Panc1 (cell line): ENCODE measurements around the gene IPO11. TPM values are rescaled to one million over a fixed set of nuclear protein-coding genes. Genes with fewer than 3 reads are reported as not detected.

Experiments
- ATAC-seq: fragments of 200-7000 bp; cut with Tn5 transposase; 2 replicates; pipeline ENCODE4 v1.9.1; 2020; ENCODE audit warnings: mild to moderate bottlenecking, moderate library complexity
- Bru-seq: library from RNA; stranded (reverse); fragments of 400-500 nt; gene quantifications from one replicate; lab custom pipeline; 2021; lab: Mats Ljungman, UMichigan
- BruChase-seq, 2 experiments: library from RNA; stranded (reverse); fragments of 400-500 nt; gene quantifications; one replicate each; lab custom pipeline; 2021; lab: Mats Ljungman, UMichigan
- BruUV-seq: library from RNA; stranded (reverse); fragments of 400-500 nt; replicated peaks from 2 replicates; lab custom pipeline; 2021; lab: Mats Ljungman, UMichigan
- CTCF ChIA-PET: fragments of 300-600 bp; sonication (Branson Sonifier 250); formaldehyde crosslinking; loops from one replicate; lab custom pipeline; 2022; ENCODE audit warnings: antibody characterized with exemption; lab: Charles Lee
- POLR2A ChIA-PET: fragments of 300-600 bp; sonication (Branson Sonifier 250); formaldehyde crosslinking; loops from one replicate; lab custom pipeline; 2022; ENCODE audit warnings: antibody characterized with exemption; lab: Charles Lee
- DNase-seq: peaks from one replicate; pipeline ENCODE4 v3.0.0-alpha.2; 2010; ENCODE audit warnings: low read depth, low spot score
- H3K27ac ChIP-seq: 2 replicates; pipeline ENCODE4 v1.5.1; 2011; ENCODE audit warnings: mild to moderate bottlenecking, low read length, inconsistent platforms
- H3K27me3 ChIP-seq: fragments of 200-500 bp; sonication (Bioruptor generic); 2 replicates; pipeline ENCODE4 v1.6.0; 2014; ENCODE audit warnings: low read length, inconsistent platforms; ENCODE audit not compliant: control insufficient read depth, insufficient read depth
- H3K36me3 ChIP-seq: fragments of 200-500 bp; sonication (Bioruptor generic); 2 replicates; pipeline ENCODE4 v1.5.1; 2014; ENCODE audit warnings: inconsistent platforms, mild to moderate bottlenecking, low read length, moderate library complexity; ENCODE audit not compliant: control insufficient read depth, insufficient read depth
- H3K4me1 ChIP-seq: 2 replicates; pipeline ENCODE4 v1.5.1; 2011; ENCODE audit warnings: inconsistent platforms, mild to moderate bottlenecking, low read length, moderate library complexity; ENCODE audit not compliant: control insufficient read depth, insufficient read depth
- H3K4me3 ChIP-seq, 2 experiments: 2 replicates each; pipeline ENCODE4 v1.5.1; 2011 to 2012; ENCODE audit warnings: low read depth in 2 of 2, low read length in 2 of 2, mild to moderate bottlenecking in 2 of 2, inconsistent platforms in 1 of 2, moderate library complexity in 1 of 2
- H3K9me3 ChIP-seq: fragments of 200-500 bp; sonication (Bioruptor generic); 2 replicates; pipeline ENCODE4 v1.5.1; 2014; ENCODE audit warnings: low read depth, mild to moderate bottlenecking, inconsistent platforms, low read length, moderate library complexity; ENCODE audit not compliant: control insufficient read depth, insufficient read depth
- CTCF ChIP-seq: fragments of 450-650 bp; IDR thresholded peaks from 2 replicates; pipeline ENCODE4 v1.5.1; 2017; ENCODE audit warnings: mild to moderate bottlenecking
- POLR2AphosphoS5 ChIP-seq: IDR thresholded peaks from 2 replicates; pipeline ENCODE4 v1.6.1; 2012; ENCODE audit warnings: mild to moderate bottlenecking, low read depth, low read length, moderate library complexity
- REST ChIP-seq, 2 experiments: IDR thresholded peaks; 2 replicates each; pipeline ENCODE4 v1.6.1; 2011 to 2012; ENCODE audit warnings: low read depth in 2 of 2, control low read depth in 1 of 2, low read length in 1 of 2, mild to moderate bottlenecking in 1 of 2, moderate library complexity in 1 of 2; ENCODE audit not compliant: insufficient read depth in 1 of 2
- SIN3A ChIP-seq: IDR thresholded peaks from 2 replicates; pipeline ENCODE4 v1.6.1; 2012; ENCODE audit warnings: low read depth, mild to moderate bottlenecking, low read length, moderate library complexity, borderline replicate concordance; ENCODE audit not compliant: insufficient read depth
- TCF7L2 ChIP-seq: IDR thresholded peaks from 2 replicates; pipeline ENCODE4 v1.6.1; 2011; ENCODE audit warnings: mild to moderate bottlenecking, low read depth, low read length, inconsistent platforms
- in situ Hi-C: cut with HindIII; loops from 2 replicates; pipeline ENCODE4 v1.10.0; 2016; ENCODE audit warnings: low sequenced_read_pairs, low pct_unique_long_range_greater_than_20kb
- intact Hi-C: fragments of 100-400 bp; cut with micrococcal nuclease; formaldehyde crosslinking; loops from one replicate; pipeline ENCODE4 v1.10.0; 2022; ENCODE audit not compliant: unreplicated experiment
- long read RNA-seq: library from polyadenylated mRNA; unstranded; transcript quantifications from one replicate; pipeline ENCODE4 v2.0.0, GENCODE V29; 2021; ENCODE audit not compliant: unreplicated experiment
- polyA plus RNA-seq: library from polyadenylated mRNA; unstranded; fragments of >200 nt; gene quantifications from one replicate; pipeline ENCODE4 v1.2.1, GENCODE V29; 2012; ENCODE audit warnings: missing spikeins; ENCODE audit not compliant: insufficient read length
- total RNA-seq: library from RNA; stranded (reverse); gene quantifications from one replicate; pipeline ENCODE4 v1.2.1, GENCODE V29; 2021; ENCODE audit not compliant: unreplicated experiment

The IPO11 gene
- total RNA-seq, result 39.8 TPM
- polyA plus RNA-seq, result 9.9 TPM
- Bru-seq, nascent RNA, result percentile 83 among the genes with signal in this experiment
- percentile 65 among the genes with signal in this experiment for BruChase-seq, experiment 1, labeled RNA remaining after a 2-hour chase
- BruChase-seq, experiment 2, labeled RNA remaining after a 6-hour chase, result percentile 68 among the genes with signal in this experiment
- long read RNA-seq, full-length matches to known transcripts, result 39 of 61 reads
- long read RNA-seq, partial matches to known transcripts, result 11 of 61 reads
- long read RNA-seq, other reads (novel, unspliced or antisense), result 11 of 61 reads

GRCh38 chr5:62412549-62413329 lies at the start of gene IPO11:
IPO11 (plus strand) TSS chr5:62412763; CDS start chr5:62437280, 24,517 bp downstream.
- H3K27ac ChIP-seq, result peak within 1 kb of the TSS; percentile 93
- H3K27me3 ChIP-seq, result no peaks in the 10 kb centered on the region
- peak; percentile 97 for DNase-seq
- ChIA-PET POLR2A (interaction anchor here (2.5 kb wide), 1 partner anchor 9 kb away, joined by 11 read pairs; the partner anchor contains the start of gene DIMT1), CTCF (interaction anchor here (0.6 to 0.7 kb wide), 2 partner anchors 9 to 189 kb away, joined by 3 to 5 read pairs; partner anchors contain the start of gene DIMT1)
- peak; percentile 98 for ATAC-seq
- peak; percentile 89 for TF ChIP-seq POLR2AphosphoS5
- no peak for TF ChIP-seq SIN3A
- peak; percentile 42; the same call in 1 of the 2 replicates for TF ChIP-seq TCF7L2
- peak in 1 of 2 experiments; percentile 61; a peak in 2 of 4 replicates for TF ChIP-seq REST (IDR thresholded peaks at IDR 0.05; ENCODE audit: insufficient read depth in 1 of 2, low read depth in 2 of 2, low read length in 1 of 2)
- no peak for TF ChIP-seq CTCF
- peak within 1 kb of the TSS; percentile 70 to 90 for H3K4me3 ChIP-seq
- BruUV-seq, result no TSS peak
- intact Hi-C loops, result no loop called here
- peaks cover 13% of the 10 kb centered on the region for H3K4me1 ChIP-seq
- no peaks in the 10 kb centered on the region; the same call in 1 of the 2 replicates for H3K36me3 ChIP-seq
- H3K9me3 ChIP-seq, result no peaks in the 10 kb centered on the region
- in situ Hi-C loops, result no loop called here

- Histone ChIP-seq H3K4me3 (no peak overlapping the region), H3K36me3 (peaks cover 35% of the 10 kb centered on the region), H3K4me1 (no peaks in the 10 kb centered on the region), H3K27ac (no peak overlapping the region), H3K27me3 (no peaks in the 10 kb centered on the region), H3K9me3 (no peaks in the 10 kb centered on the region)
- ChIA-PET CTCF (no interaction called here), POLR2A (no interaction called here)
- intact Hi-C loops (no loop called here), in situ Hi-C loops (no loop called here)
- no peak for ATAC-seq
- DNase-seq, result no peak
- TF ChIP-seq CTCF (no peak), TCF7L2 (no peak), SIN3A (no peak), REST (IDR thresholded peaks at IDR 0.05; ENCODE audit: insufficient read depth in 1 of 2, low read depth in 2 of 2, low read length in 1 of 2) (no peak), POLR2AphosphoS5 (no peak)
- BruUV-seq, result no TSS peak
Measured at GRCh38 chr5:62369039-62369438, 43.5 kb upstream of the IPO11 start.
